ENCODE results near the gene CDC42EP3. TPM values are rescaled to one million over a fixed set of nuclear protein-coding genes. Genes with fewer than 3 reads are reported as not detected.
A peak's percentile ranks its signal among the peaks of the same experiment; 100 is the strongest.

The CDC42EP3 gene
- total RNA-seq, 5 donors from 2014 or later (not counting 1 experiment from before 2014, with no cell fraction given), result 30.0 to 60.3 (median 37.6) TPM

GRCh38 chr2:37664231-37664643 is 7.2 kb downstream of the CDC42EP3 start:
- Mint-ChIP-seq H3K9me3 (no peaks in the 10 kb centered on the region), H3K27me3 (no peaks in the 10 kb centered on the region), H3K4me3 (no peak overlapping the region), H3K4me1 (peaks cover 88 to 95% (median 94%) of the 10 kb centered on the region in 3 donors), H3K27ac (peak overlapping the region; percentile 23 to 83), H3K36me3 (peaks cover 30% of the 10 kb centered on the region)
- WGBS (ENCODE audit: insufficient coverage), result 86% methylated on average over 1 of the region's 2 CpGs
- CTCF ChIA-PET, result no interaction called here
- Histone ChIP-seq H3K4me3 (ENCODE audit: control insufficient read depth in 1 of 2, extremely low read depth in 1 of 2, low read length in 1 of 2) (no peak overlapping the region), H3K27ac (ENCODE audit: low read length) (no peak overlapping the region), H3K27me3 (replicated peaks in 1 of 2; ENCODE audit: control insufficient read depth in 2 of 2, extremely low read depth in 1 of 2, insufficient read depth in 2 of 2, low read length in 1 of 2) (no peaks in the 10 kb centered on the region), H3K36me3 (ENCODE audit: control insufficient read depth in 2 of 2, extremely low read depth in 1 of 2, insufficient read depth in 1 of 2, low read length in 1 of 2) (peaks cover 0 to 23% of the 10 kb centered on the region in 2 donors), H3K9me3 (no peaks in the 10 kb centered on the region), H3K4me1 (ENCODE audit: control insufficient read depth in 1 of 2, extremely low read depth in 1 of 2, insufficient read depth in 2 of 2, low read length in 2 of 2) (peaks cover under 1 to 54% of the 10 kb centered on the region in 2 experiments)
- POLR2A ChIA-PET, result interaction anchor here in 1 of 2 donors (0.6 kb wide), 1 partner anchor 159 kb away, joined by 6 read pairs; no protein-coding TSS in a partner anchor
- DNase-seq, result no peak
- no peak for ATAC-seq (replicated peaks in 1 of 4)

DNA sequence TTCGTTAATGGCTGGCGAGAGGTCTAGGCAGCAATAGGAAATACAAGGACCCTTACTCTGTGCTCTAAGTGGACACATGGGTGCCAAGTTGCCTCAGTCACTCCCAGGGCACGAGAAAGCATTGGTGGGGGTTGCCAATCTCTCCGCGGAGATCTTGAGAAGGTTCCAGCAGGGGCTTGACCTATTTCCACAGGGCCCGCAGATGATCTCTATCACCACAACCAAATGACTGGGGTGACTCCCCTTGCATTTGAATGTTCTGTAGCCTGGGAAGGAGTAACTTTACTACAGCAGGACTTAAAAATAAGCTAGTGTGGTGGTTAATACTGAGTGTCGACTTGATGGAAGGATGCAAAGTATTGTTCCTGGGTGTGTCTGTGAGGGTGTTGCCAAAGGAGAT is 8.1 kb downstream of the CDC42EP3 start:
- no peaks in the 10 kb centered on the region for H3K27me3 Mint-ChIP-seq
- peaks cover 0 to 57% of the 10 kb centered on the region in 2 experiments for H3K4me1 ChIP-seq (ENCODE audit: control insufficient read depth in 1 of 2, extremely low read depth in 1 of 2, insufficient read depth in 2 of 2, low read length in 2 of 2)
- ChIA-PET POLR2A (no interaction called here), CTCF (no interaction called here)
- H3K36me3 ChIP-seq (ENCODE audit: control insufficient read depth in 2 of 2, extremely low read depth in 1 of 2, insufficient read depth in 1 of 2, low read length in 1 of 2), result peaks cover 0 to 23% of the 10 kb centered on the region in 2 donors
- H3K4me3 ChIP-seq (ENCODE audit: control insufficient read depth in 1 of 2, extremely low read depth in 1 of 2, low read length in 1 of 2), result no peak overlapping the region
- 98% methylated on average over 6 of the region's 7 CpGs for WGBS (ENCODE audit: insufficient coverage)
- H3K9me3 ChIP-seq, result no peaks in the 10 kb centered on the region
- no peaks in the 10 kb centered on the region for H3K27me3 ChIP-seq (replicated peaks in 1 of 2; ENCODE audit: control insufficient read depth in 2 of 2, extremely low read depth in 1 of 2, insufficient read depth in 2 of 2, low read length in 1 of 2)
- DNase-seq (no peak), ATAC-seq (replicated peaks in 1 of 4) (no peak)
- H3K4me3 Mint-ChIP-seq, result peak overlapping the region in 1 of 3 donors; percentile 28
- H3K36me3 Mint-ChIP-seq, result peaks cover 35% of the 10 kb centered on the region
- peak overlapping the region; percentile 23 to 83 for H3K27ac Mint-ChIP-seq
- H3K9me3 Mint-ChIP-seq, result no peaks in the 10 kb centered on the region
- no peak overlapping the region for H3K27ac ChIP-seq (ENCODE audit: low read length)
- H3K4me1 Mint-ChIP-seq, result peaks cover 88 to 96% (median 94%) of the 10 kb centered on the region in 3 donors

- ChIA-PET CTCF (interaction anchor here in 1 of 2 donors (0.6 kb wide), 1 partner anchor 163 kb away, joined by 3 read pairs; no protein-coding TSS in a partner anchor), POLR2A (no interaction called here)
- ATAC-seq (replicated peaks in 1 of 4) (no peak), DNase-seq (no peak)
- Mint-ChIP-seq H3K4me1 (peaks cover 92 to 98% (median 98%) of the 10 kb centered on the region in 3 donors), H3K4me3 (no peak overlapping the region), H3K9me3 (no peaks in the 10 kb centered on the region), H3K36me3 (peaks cover 40% of the 10 kb centered on the region), H3K27me3 (no peaks in the 10 kb centered on the region), H3K27ac (peak overlapping the region; percentile 78 to 90)
- no peak overlapping the region for H3K27ac ChIP-seq (ENCODE audit: low read length)
- WGBS (ENCODE audit: insufficient coverage), result no CpG with 5 or more reads among the region's 5 CpGs
- H3K9me3 ChIP-seq, result no peaks in the 10 kb centered on the region
- H3K36me3 ChIP-seq (ENCODE audit: control insufficient read depth in 2 of 2, extremely low read depth in 1 of 2, insufficient read depth in 1 of 2, low read length in 1 of 2), result peaks cover 0 to 27% of the 10 kb centered on the region in 2 donors
- H3K4me3 ChIP-seq (ENCODE audit: control insufficient read depth in 1 of 2, extremely low read depth in 1 of 2, low read length in 1 of 2), result no peak overlapping the region
- peaks cover 25 to 67% of the 10 kb centered on the region in 2 experiments for H3K4me1 ChIP-seq (ENCODE audit: control insufficient read depth in 1 of 2, extremely low read depth in 1 of 2, insufficient read depth in 2 of 2, low read length in 2 of 2)
- no peaks in the 10 kb centered on the region for H3K27me3 ChIP-seq (replicated peaks in 1 of 2; ENCODE audit: control insufficient read depth in 2 of 2, extremely low read depth in 1 of 2, insufficient read depth in 2 of 2, low read length in 1 of 2)
These were observed 11.7 kb downstream of the CDC42EP3 start for GRCh38 chr2:37659723-37660122.

DNA sequence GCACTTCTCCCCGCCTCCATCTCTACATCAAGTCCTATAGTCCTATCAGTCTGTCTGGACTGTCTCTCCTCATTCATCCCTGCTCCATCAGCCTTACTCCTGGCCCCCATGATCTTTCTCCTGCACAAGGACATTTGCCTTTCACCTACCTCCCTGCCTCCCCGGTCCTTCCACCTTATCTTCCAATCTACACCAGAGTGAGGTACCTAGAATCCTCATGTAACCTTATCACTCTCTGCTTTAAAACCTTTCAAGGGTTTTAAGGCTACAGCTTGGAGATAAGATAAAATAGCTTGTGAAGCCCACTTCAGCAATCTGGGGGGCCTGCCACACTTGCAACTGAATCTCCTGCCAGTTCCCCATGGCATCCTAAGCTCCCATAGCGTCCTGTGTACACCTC is 12.8 kb downstream of the CDC42EP3 start:
- no peaks in the 10 kb centered on the region for H3K27me3 Mint-ChIP-seq
- ATAC-seq (replicated peaks in 1 of 4) (no peak), DNase-seq (no peak)
- peak overlapping the region; percentile 78 to 90 for H3K27ac Mint-ChIP-seq
- Histone ChIP-seq H3K27ac (ENCODE audit: low read length) (no peak overlapping the region), H3K36me3 (ENCODE audit: control insufficient read depth in 2 of 2, extremely low read depth in 1 of 2, insufficient read depth in 1 of 2, low read length in 1 of 2) (peaks cover 0 to 22% of the 10 kb centered on the region in 2 donors), H3K9me3 (no peaks in the 10 kb centered on the region), H3K4me1 (ENCODE audit: control insufficient read depth in 1 of 2, extremely low read depth in 1 of 2, insufficient read depth in 2 of 2, low read length in 2 of 2) (peaks cover 32 to 71% of the 10 kb centered on the region in 2 experiments), H3K27me3 (replicated peaks in 1 of 2; ENCODE audit: control insufficient read depth in 2 of 2, extremely low read depth in 1 of 2, insufficient read depth in 2 of 2, low read length in 1 of 2) (no peaks in the 10 kb centered on the region), H3K4me3 (ENCODE audit: control insufficient read depth in 1 of 2, extremely low read depth in 1 of 2, low read length in 1 of 2) (no peak overlapping the region)
- peaks cover 33% of the 10 kb centered on the region for H3K36me3 Mint-ChIP-seq
- POLR2A ChIA-PET, result interaction anchor here in 1 of 2 donors (0.6 kb wide), 1 partner anchor 13 kb away, joined by 3 read pairs; no protein-coding TSS in a partner anchor
- CTCF ChIA-PET, result no interaction called here
- peak overlapping the region in 1 of 3 donors; percentile 0 for H3K4me3 Mint-ChIP-seq
- no peaks in the 10 kb centered on the region for H3K9me3 Mint-ChIP-seq
- H3K4me1 Mint-ChIP-seq, result peaks cover 93 to 98% (median 98%) of the 10 kb centered on the region in 3 donors
- WGBS (ENCODE audit: insufficient coverage), result 100% methylated on average over 1 of the region's 3 CpGs

DNA sequence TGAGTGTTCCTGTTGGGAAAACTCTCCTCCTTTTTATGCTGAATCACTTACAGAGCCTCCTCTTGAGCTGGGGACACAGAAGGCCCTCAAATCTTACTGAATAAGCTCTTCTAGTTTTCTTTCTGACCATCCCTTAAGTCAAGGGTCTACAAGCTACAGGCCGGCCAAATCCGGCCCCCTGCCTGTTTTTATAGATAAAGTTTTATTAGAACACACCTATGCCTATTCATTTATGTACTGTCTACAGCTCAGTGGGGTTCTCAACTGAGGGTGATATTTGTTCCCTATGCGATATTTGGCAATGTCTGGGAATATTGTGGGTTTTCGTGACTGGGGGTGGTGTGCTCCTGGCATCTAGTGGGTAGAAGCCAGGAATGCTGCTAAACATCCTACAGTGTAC is 14.0 kb downstream of the CDC42EP3 start:
- DNase-seq (no peak), ATAC-seq (replicated peaks in 1 of 4) (no peak)
- H3K27me3 ChIP-seq (replicated peaks in 1 of 2; ENCODE audit: control insufficient read depth in 2 of 2, extremely low read depth in 1 of 2, insufficient read depth in 2 of 2, low read length in 1 of 2), result no peaks in the 10 kb centered on the region
- H3K27me3 Mint-ChIP-seq, result no peaks in the 10 kb centered on the region
- H3K36me3 ChIP-seq (ENCODE audit: control insufficient read depth in 2 of 2, extremely low read depth in 1 of 2, insufficient read depth in 1 of 2, low read length in 1 of 2), result peaks cover 0 to 19% of the 10 kb centered on the region in 2 donors
- peaks cover 97 to 99% (median 98%) of the 10 kb centered on the region in 3 donors for H3K4me1 Mint-ChIP-seq
- H3K9me3 Mint-ChIP-seq, result no peaks in the 10 kb centered on the region
- H3K27ac Mint-ChIP-seq, result peak overlapping the region; percentile 90 to 93
- no peaks in the 10 kb centered on the region for H3K9me3 ChIP-seq
- H3K27ac ChIP-seq (ENCODE audit: low read length), result peak overlapping the region; percentile 21
- no CpG with 5 or more reads among the region's 4 CpGs for WGBS (ENCODE audit: insufficient coverage)
- H3K4me1 ChIP-seq (ENCODE audit: control insufficient read depth in 1 of 2, extremely low read depth in 1 of 2, insufficient read depth in 2 of 2, low read length in 2 of 2), result peaks cover 33 to 68% of the 10 kb centered on the region in 2 experiments
- ChIA-PET POLR2A (interaction anchor here in 1 of 2 donors (1.4 kb wide), 1 partner anchor 9 kb away, joined by 3 read pairs; no protein-coding TSS in a partner anchor), CTCF (interaction anchor here (0.6 to 1.9 kb wide), 4 partner anchors 9 to 64 kb away, joined by 3 to 5 read pairs (median 4); no protein-coding TSS in a partner anchor)
- H3K36me3 Mint-ChIP-seq, result peaks cover 32% of the 10 kb centered on the region
- H3K4me3 ChIP-seq (ENCODE audit: control insufficient read depth in 1 of 2, extremely low read depth in 1 of 2, low read length in 1 of 2), result no peak overlapping the region
- H3K4me3 Mint-ChIP-seq, result peak overlapping the region in 1 of 3 donors; percentile 70

DNA sequence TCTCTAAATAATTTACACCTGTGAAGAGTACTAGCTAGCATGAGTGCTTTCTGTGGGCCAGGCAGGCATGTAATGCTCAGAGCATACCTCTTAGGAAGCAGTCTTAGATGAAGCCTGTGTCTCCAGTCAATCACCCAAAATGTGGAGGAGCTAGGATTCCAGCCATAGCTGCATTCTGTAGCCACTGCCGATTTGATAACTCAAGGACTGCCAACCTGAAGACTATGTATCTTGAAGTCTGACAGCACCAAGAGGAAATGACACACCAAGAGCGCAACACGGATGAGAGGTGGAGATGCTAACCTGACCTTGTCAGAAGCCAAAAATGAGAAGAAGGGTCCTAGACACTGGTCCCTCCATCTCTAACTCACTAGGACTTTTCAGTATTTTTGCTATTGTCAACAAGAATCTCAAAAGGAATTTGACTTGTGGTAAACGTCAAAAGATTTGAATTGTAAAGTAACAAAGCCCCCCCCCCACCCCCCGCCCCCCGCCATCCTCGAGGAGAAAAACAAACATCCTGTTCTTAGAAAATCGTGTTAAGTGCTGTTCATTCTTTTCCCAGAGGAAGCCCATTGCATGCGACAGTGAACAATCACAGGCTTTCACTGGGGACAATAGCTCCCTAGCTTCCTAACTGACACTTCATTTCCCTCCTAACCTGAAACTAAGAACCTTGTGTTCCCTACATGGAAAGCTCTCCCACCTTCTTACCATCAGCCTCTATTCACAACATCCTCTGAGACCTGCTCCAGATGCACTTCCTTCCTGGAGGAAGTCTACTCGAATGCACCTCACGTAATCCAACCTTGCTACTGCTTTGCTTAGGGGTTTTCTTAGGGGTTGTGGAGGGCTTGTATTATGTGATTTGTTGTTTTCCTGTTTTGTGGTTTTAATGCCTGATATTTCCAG is 14.7 kb downstream of the CDC42EP3 start:
- Mint-ChIP-seq H3K9me3 (no peaks in the 10 kb centered on the region), H3K4me3 (peak overlapping the region; percentile 8 to 70 (median 42)), H3K27ac (peak overlapping the region; percentile 90 to 93), H3K4me1 (peaks cover 96 to 99% (median 97%) of the 10 kb centered on the region in 3 donors), H3K27me3 (no peaks in the 10 kb centered on the region), H3K36me3 (peaks cover 32% of the 10 kb centered on the region)
- H3K36me3 ChIP-seq (ENCODE audit: control insufficient read depth in 2 of 2, extremely low read depth in 1 of 2, insufficient read depth in 1 of 2, low read length in 1 of 2), result peaks cover 0 to 14% of the 10 kb centered on the region in 2 donors
- no peak overlapping the region for H3K4me3 ChIP-seq (ENCODE audit: control insufficient read depth in 1 of 2, extremely low read depth in 1 of 2, low read length in 1 of 2)
- peak overlapping the region; percentile 48 for H3K27ac ChIP-seq (ENCODE audit: low read length)
- ChIA-PET POLR2A (interaction anchor here (0.6 to 1.4 kb wide), 3 partner anchors 10 to 672 kb away, joined by 3 to 8 read pairs (median 3); no protein-coding TSS in a partner anchor), CTCF (interaction anchor here (0.6 to 1.9 kb wide), 3 partner anchors 8 to 64 kb away, joined by 4 to 5 read pairs (median 5); no protein-coding TSS in a partner anchor)
- WGBS (ENCODE audit: insufficient coverage), result 32% methylated on average over 4 of the region's 11 CpGs
- ATAC-seq (replicated peaks in 1 of 4) (peak; percentile 49 to 63 (median 60)), DNase-seq (peak in 8 of 35 experiments; percentile 6 to 49 (median 20))
- peaks cover 33 to 70% of the 10 kb centered on the region in 2 experiments for H3K4me1 ChIP-seq (ENCODE audit: control insufficient read depth in 1 of 2, extremely low read depth in 1 of 2, insufficient read depth in 2 of 2, low read length in 2 of 2)
- H3K9me3 ChIP-seq, result no peaks in the 10 kb centered on the region
- no peaks in the 10 kb centered on the region for H3K27me3 ChIP-seq (replicated peaks in 1 of 2; ENCODE audit: control insufficient read depth in 2 of 2, extremely low read depth in 1 of 2, insufficient read depth in 2 of 2, low read length in 1 of 2)

Measured in T-cell (primary cell).